Retinal pigment epithelial cell (primary cell): ENCODE measurements around the gene ZPBP2.
"Not testable (repeated sequence)": the region's sequence is repeated elsewhere in the genome, so short reads cannot be mapped to it uniquely, and the experiment has no call there.

Source experiments
- DNase-seq: peaks from one replicate; pipeline ENCODE4 v3.0.0-alpha.2; 2010; ENCODE audit warnings: low read depth
- H3K4me3 ChIP-seq: 2 replicates; pipeline ENCODE4 v1.5.1; 2011; ENCODE audit warnings: mild to moderate bottlenecking, low read length, control low read depth, moderate library complexity
- TF ChIP-seq, protein P1 (sequence below): conservative IDR thresholded peaks from 2 replicates; pipeline ENCODE4 v1.5.1; 2011; ENCODE audit warnings: low read depth, low read length, control low read depth, inconsistent platforms

Gene ZPBP2

DNA sequence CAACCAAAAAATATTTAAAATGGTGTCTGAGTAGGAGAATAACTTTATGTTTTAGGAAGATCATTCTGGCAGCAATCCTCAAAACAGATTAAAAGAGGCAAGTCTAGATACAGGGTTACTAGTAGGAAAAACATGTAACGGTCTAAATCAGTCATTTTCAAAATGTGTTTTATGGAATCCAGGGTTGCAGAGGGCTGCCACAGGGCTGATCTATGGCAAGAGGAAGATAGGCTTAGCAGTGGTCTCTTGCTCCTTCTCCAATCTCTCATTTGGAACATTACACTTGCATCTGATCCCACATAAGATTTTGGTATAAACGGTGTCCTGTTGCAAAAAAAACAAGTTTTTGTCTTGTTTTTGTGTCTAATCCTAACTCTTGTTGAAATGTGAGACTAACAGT, 13.1 kb upstream of the ZPBP2 start:
- no peak for DNase-seq
- no peak overlapping the region for H3K4me3 ChIP-seq
- TF ChIP-seq, protein P1, sequence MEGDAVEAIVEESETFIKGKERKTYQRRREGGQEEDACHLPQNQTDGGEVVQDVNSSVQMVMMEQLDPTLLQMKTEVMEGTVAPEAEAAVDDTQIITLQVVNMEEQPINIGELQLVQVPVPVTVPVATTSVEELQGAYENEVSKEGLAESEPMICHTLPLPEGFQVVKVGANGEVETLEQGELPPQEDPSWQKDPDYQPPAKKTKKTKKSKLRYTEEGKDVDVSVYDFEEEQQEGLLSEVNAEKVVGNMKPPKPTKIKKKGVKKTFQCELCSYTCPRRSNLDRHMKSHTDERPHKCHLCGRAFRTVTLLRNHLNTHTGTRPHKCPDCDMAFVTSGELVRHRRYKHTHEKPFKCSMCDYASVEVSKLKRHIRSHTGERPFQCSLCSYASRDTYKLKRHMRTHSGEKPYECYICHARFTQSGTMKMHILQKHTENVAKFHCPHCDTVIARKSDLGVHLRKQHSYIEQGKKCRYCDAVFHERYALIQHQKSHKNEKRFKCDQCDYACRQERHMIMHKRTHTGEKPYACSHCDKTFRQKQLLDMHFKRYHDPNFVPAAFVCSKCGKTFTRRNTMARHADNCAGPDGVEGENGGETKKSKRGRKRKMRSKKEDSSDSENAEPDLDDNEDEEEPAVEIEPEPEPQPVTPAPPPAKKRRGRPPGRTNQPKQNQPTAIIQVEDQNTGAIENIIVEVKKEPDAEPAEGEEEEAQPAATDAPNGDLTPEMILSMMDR: no peak

DNA sequence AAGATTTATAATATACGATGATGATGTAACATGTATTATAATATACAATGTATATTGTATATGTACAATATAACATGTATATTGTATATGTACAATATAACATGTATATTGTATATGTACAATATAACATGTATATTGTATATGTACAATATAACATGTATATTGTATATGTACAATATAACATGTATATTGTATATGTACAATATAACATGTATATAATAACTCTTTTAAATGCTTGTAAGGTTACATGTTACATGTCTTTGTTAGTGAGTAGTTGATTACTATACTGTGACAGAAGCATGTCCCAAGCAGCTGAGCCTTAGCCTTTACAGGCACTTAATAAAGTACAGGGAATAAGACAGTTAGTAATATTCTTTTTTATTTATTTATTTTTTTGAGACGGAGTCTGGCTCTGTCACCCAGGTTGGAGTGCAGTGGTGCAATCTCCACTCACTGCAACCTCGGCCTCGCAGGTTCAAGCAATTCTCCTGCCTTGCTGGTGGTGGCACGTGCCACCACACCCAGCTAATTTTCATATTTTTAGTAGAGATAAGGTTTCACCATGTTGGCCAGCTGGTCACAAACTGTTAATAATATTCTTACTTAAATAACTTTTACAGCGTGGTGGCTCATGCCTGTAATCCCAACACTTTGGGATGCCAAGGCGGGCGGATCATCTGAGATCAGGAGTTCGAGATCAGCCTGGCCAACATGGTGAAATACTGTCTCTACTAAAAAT, 11.9 kb upstream of the ZPBP2 start:
- H3K4me3 ChIP-seq, DNase-seq: not testable (repeated sequence)

DNA sequence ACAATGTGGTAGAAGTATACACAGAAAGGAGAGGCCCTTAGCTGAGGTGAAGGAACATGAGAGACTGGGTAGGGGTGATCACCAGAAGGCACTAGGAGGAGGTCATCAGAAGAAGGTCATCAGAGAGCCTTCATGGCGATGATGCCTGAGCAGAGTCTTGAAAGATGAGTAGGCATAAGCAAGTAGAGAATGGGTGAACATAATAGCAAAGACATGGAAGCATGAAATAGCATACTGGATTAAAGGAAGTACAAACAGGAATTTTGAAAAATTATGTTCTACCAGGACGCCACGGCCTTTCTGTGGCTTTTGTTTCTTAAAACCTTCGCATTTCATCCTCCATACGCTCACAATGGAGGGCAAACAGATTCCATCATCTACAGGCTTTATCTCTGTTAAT, 6.8 kb upstream of the ZPBP2 start:
- TF ChIP-seq, protein P1: no peak
- no peak overlapping the region for H3K4me3 ChIP-seq
- no peak for DNase-seq

DNA sequence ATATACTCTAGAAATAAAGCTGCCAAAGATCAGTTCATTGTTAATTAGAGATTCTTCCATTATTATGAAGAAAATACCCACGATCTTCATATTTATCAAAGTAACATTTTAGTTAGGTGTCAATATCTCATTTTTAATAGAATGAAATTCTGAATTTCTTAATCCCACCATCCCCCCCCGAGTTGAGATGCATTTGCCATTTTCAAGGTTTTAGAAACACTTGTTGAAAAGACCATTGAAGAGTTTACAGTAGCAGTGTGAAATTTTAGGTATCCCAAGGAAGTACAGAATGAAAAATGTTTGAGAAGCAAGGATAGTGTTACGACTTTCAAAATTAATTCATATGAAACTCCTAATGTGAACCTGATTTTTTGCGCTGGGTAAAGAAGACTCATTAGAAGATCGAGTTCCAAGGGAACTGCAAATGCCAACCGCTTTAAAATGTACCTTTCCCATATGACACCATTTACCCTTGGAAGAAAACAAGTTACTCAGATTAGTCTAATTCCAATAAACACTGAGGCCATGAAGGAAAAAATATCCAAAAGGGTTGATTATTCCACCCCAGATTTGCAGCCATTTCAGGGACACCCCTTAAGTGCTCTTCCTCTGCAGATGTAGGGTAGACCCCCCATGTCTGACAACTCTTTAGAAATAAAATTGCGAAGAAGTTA, 4.6 kb upstream of the ZPBP2 start:
- no peak for DNase-seq
- TF ChIP-seq, protein P1: no peak
- H3K4me3 ChIP-seq: no peak overlapping the region

DNA sequence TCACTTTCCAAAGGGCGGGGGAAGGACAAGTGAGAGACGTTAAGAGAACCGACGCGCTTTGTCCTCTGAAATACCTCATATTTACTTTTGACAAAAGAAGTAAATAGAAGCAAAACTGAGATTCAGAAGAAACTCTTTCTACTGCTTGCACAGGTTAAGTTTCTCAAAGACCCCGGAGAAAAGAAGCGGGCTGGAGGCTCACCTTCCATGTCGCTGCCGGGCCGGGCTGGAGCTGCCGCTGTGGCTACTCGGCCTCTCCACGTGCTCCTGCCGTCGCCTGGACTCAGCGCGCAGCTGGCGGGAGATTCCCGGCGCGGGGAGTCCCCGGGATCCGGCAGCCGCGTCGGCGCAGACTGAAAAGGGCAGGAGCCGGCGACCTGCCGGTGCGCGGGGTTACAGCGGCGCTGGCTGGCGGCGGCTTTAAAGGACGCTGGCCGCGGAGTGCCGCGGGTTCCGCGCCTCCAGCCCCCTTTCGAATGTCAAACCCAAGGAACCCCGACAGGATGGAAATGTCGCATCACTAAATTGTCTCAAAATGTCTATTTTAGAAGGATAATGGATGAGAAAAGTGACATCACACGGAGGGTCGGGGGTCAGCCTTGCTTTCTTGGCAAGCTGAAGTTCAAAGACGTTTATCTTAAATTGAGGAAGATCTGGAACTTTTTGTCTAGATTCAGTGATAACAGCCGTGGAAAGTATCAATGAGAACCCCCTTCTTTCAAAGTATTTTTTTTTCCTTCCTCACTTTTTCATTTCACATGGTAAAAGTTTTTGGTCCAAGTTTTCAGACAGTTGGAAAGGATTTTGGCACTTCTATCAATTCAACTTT, 3.9 kb upstream of the ZPBP2 start, which contains the start of gene IKZF3:
TSS of gene IKZF3 (minus strand) at position 395 of the 829 bp plus-strand sequence. CDS start at position 209, 186 bp downstream.
- H3K4me3 ChIP-seq: no peak within 1 kb of the TSS

DNA sequence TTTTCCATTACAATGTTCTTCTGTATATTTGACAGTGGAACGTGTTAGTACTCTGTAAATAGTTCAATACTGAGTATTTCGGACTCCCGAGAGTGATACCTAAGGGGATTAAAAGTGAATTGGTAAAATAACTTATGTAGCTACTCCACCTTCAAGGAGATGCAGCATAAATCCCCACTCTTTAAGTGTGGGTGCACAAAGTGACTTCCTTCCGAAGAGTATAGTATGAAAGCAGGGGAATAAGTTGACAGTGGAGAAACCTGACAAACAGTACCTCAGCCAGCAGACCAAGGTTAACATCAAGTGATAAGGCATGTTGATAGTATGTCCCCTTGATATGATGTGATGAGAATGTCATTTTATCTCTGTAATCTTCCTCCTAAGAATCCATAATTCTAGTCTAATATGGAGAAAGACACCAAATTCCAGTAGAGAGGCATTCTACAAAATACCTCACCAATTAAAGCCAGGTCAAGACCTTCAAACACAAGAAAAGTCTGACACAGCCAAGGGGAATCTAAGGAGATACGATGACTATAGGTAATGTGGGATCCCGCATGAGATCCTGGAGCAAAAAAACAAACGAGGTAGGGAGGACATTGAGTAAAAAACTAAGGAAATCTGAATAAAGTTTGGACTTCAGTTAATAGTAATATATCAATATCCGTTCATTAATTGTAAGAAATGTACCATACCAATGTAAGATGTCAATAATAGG, 1.8 kb upstream of the ZPBP2 start:
- no peak overlapping the region for H3K4me3 ChIP-seq
- TF ChIP-seq, protein P1: no peak
- DNase-seq: no peak

More for the DNA sequence above, 3.9 kb upstream of the ZPBP2 start, which contains the start of gene IKZF3:
- no peak for DNase-seq
- TF ChIP-seq, protein P1: peak; percentile 4
